ENCODE data around the gene CLDND2. TPM values are rescaled to one million over a fixed set of nuclear protein-coding genes. Genes with fewer than 3 reads are reported as not detected.

Gene CLDND2
- total RNA-seq, 5 donors from 2014 or later (not counting 1 experiment from before 2014, with no cell fraction given) = 2.0 to 8.5 (median 5.8) TPM

GRCh38 chr19:51331193-51331592, 37.6 kb downstream of the CLDND2 start:
- DNase-seq = no peak
- H3K27ac Mint-ChIP-seq = no peak overlapping the region
- H3K4me1 Mint-ChIP-seq = peaks cover 6 to 7% (median 7%) of the 10 kb centered on the region in 3 donors
- H3K4me3 ChIP-seq (ENCODE audit: control insufficient read depth in 1 of 2, extremely low read depth in 1 of 2, low read length in 1 of 2) = no peak overlapping the region
- H3K36me3 Mint-ChIP-seq = peaks cover 3% of the 10 kb centered on the region
- H3K9me3 ChIP-seq = no peaks in the 10 kb centered on the region
- no peak for ATAC-seq (replicated peaks in 1 of 4)
- CTCF ChIA-PET = no interaction called here
- POLR2A ChIA-PET = no interaction called here
- WGBS (ENCODE audit: insufficient coverage) = 62% methylated on average over 3 of the region's 3 CpGs
- peaks cover 0 to 50% of the 10 kb centered on the region in 2 experiments for H3K27me3 ChIP-seq (replicated peaks in 1 of 2; ENCODE audit: control insufficient read depth in 2 of 2, extremely low read depth in 1 of 2, insufficient read depth in 2 of 2, low read length in 1 of 2)
- H3K27me3 Mint-ChIP-seq = peaks cover 43 to 45% of the 10 kb centered on the region in 2 donors
- H3K4me1 ChIP-seq (ENCODE audit: control insufficient read depth in 1 of 2, extremely low read depth in 1 of 2, insufficient read depth in 2 of 2, low read length in 2 of 2) = peaks cover 0 to 15% of the 10 kb centered on the region in 2 experiments
- no peak overlapping the region for H3K27ac ChIP-seq (ENCODE audit: low read length)
- H3K36me3 ChIP-seq (ENCODE audit: control insufficient read depth in 2 of 2, extremely low read depth in 1 of 2, insufficient read depth in 1 of 2, low read length in 1 of 2) = no peaks in the 10 kb centered on the region
- H3K9me3 Mint-ChIP-seq = peaks cover 0 to 4% (median 0%) of the 10 kb centered on the region in 3 donors
- H3K4me3 Mint-ChIP-seq = no peak overlapping the region

GRCh38 chr19:51330366-51330765, 38.4 kb downstream of the CLDND2 start:
- POLR2A ChIA-PET = no interaction called here
- 81% methylated on average over 3 of the region's 4 CpGs for WGBS (ENCODE audit: insufficient coverage)
- CTCF ChIA-PET = no interaction called here
- Histone ChIP-seq H3K4me1 (ENCODE audit: control insufficient read depth in 1 of 2, extremely low read depth in 1 of 2, insufficient read depth in 2 of 2, low read length in 2 of 2) (peaks cover 0 to 15% of the 10 kb centered on the region in 2 experiments), H3K27me3 (replicated peaks in 1 of 2; ENCODE audit: control insufficient read depth in 2 of 2, extremely low read depth in 1 of 2, insufficient read depth in 2 of 2, low read length in 1 of 2) (peaks cover 0 to 58% of the 10 kb centered on the region in 2 experiments), H3K36me3 (ENCODE audit: control insufficient read depth in 2 of 2, extremely low read depth in 1 of 2, insufficient read depth in 1 of 2, low read length in 1 of 2) (no peaks in the 10 kb centered on the region), H3K27ac (ENCODE audit: low read length) (no peak overlapping the region), H3K9me3 (no peaks in the 10 kb centered on the region), H3K4me3 (ENCODE audit: control insufficient read depth in 1 of 2, extremely low read depth in 1 of 2, low read length in 1 of 2) (no peak overlapping the region)
- Mint-ChIP-seq H3K9me3 (peaks cover 0 to 4% (median 0%) of the 10 kb centered on the region in 3 donors), H3K36me3 (peaks cover 3% of the 10 kb centered on the region), H3K4me3 (no peak overlapping the region), H3K4me1 (peaks cover 6 to 7% (median 7%) of the 10 kb centered on the region in 3 donors), H3K27me3 (peaks cover 51 to 53% of the 10 kb centered on the region in 2 donors), H3K27ac (no peak overlapping the region)
- DNase-seq (no peak), ATAC-seq (replicated peaks in 1 of 4) (no peak)

- Histone ChIP-seq H3K4me3 (ENCODE audit: control insufficient read depth in 1 of 2, extremely low read depth in 1 of 2, low read length in 1 of 2) (no peak overlapping the region), H3K27ac (ENCODE audit: low read length) (no peak overlapping the region), H3K36me3 (ENCODE audit: control insufficient read depth in 2 of 2, extremely low read depth in 1 of 2, insufficient read depth in 1 of 2, low read length in 1 of 2) (no peaks in the 10 kb centered on the region), H3K4me1 (ENCODE audit: control insufficient read depth in 1 of 2, extremely low read depth in 1 of 2, insufficient read depth in 2 of 2, low read length in 2 of 2) (peaks cover 0 to 15% of the 10 kb centered on the region in 2 experiments), H3K27me3 (replicated peaks in 1 of 2; ENCODE audit: control insufficient read depth in 2 of 2, extremely low read depth in 1 of 2, insufficient read depth in 2 of 2, low read length in 1 of 2) (peaks cover 0 to 65% of the 10 kb centered on the region in 2 experiments), H3K9me3 (no peaks in the 10 kb centered on the region)
- POLR2A ChIA-PET = no interaction called here
- 79% methylated on average over 4 of the region's 5 CpGs for WGBS (ENCODE audit: insufficient coverage)
- H3K27ac Mint-ChIP-seq = no peak overlapping the region
- H3K27me3 Mint-ChIP-seq = peaks cover 48 to 57% of the 10 kb centered on the region in 2 donors
- H3K4me3 Mint-ChIP-seq = no peak overlapping the region
- ATAC-seq (replicated peaks in 1 of 4) (no peak), DNase-seq (no peak)
- peaks cover 0 to 4% (median 0%) of the 10 kb centered on the region in 3 donors for H3K9me3 Mint-ChIP-seq
- H3K36me3 Mint-ChIP-seq = peaks cover 3% of the 10 kb centered on the region
- CTCF ChIA-PET = interaction anchor here in 1 of 2 donors (0.8 kb wide), 1 partner anchor 12 kb away, joined by 3 read pairs; no protein-coding TSS in a partner anchor
- H3K4me1 Mint-ChIP-seq = peaks cover 6 to 7% (median 7%) of the 10 kb centered on the region in 3 donors
These were observed 39.4 kb downstream of the CLDND2 start for GRCh38 chr19:51329411-51329810.

GRCh38 chr19:51327066-51328001, 41.5 kb downstream of the CLDND2 start:
- Mint-ChIP-seq H3K36me3 (peaks cover 3% of the 10 kb centered on the region), H3K27ac (no peak overlapping the region), H3K9me3 (peaks cover 0 to 4% (median 0%) of the 10 kb centered on the region in 3 donors), H3K4me1 (peaks cover 6 to 7% (median 7%) of the 10 kb centered on the region in 3 donors), H3K4me3 (peak overlapping the region in 2 of 3 donors; percentile 55 to 59), H3K27me3 (peaks cover 60 to 77% of the 10 kb centered on the region in 2 donors)
- Histone ChIP-seq H3K27me3 (replicated peaks in 1 of 2; ENCODE audit: control insufficient read depth in 2 of 2, extremely low read depth in 1 of 2, insufficient read depth in 2 of 2, low read length in 1 of 2) (peaks cover 0 to 67% of the 10 kb centered on the region in 2 experiments), H3K4me1 (ENCODE audit: control insufficient read depth in 1 of 2, extremely low read depth in 1 of 2, insufficient read depth in 2 of 2, low read length in 2 of 2) (peaks cover 0 to 15% of the 10 kb centered on the region in 2 experiments), H3K4me3 (ENCODE audit: control insufficient read depth in 1 of 2, extremely low read depth in 1 of 2, low read length in 1 of 2) (peak overlapping the region in 1 of 2 donors; percentile 40), H3K9me3 (no peaks in the 10 kb centered on the region), H3K36me3 (ENCODE audit: control insufficient read depth in 2 of 2, extremely low read depth in 1 of 2, insufficient read depth in 1 of 2, low read length in 1 of 2) (no peaks in the 10 kb centered on the region), H3K27ac (ENCODE audit: low read length) (no peak overlapping the region)
- WGBS (ENCODE audit: insufficient coverage) = 9% methylated on average over 53 of the region's 75 CpGs
- ATAC-seq (replicated peaks in 1 of 4) = peak; percentile 61 to 86 (median 70)
- CTCF ChIA-PET = no interaction called here
- POLR2A ChIA-PET = no interaction called here
- peak in 30 of 35 experiments; percentile 18 to 59 (median 33) for DNase-seq

- Mint-ChIP-seq H3K4me3 (peak overlapping the region in 1 of 3 donors; percentile 59), H3K27me3 (peaks cover 54 to 72% of the 10 kb centered on the region in 2 donors), H3K36me3 (peaks cover 3% of the 10 kb centered on the region), H3K27ac (peak overlapping the region in 1 of 2 donors; percentile 27), H3K4me1 (peaks cover 6 to 7% (median 7%) of the 10 kb centered on the region in 3 donors), H3K9me3 (peaks cover 0 to 4% (median 0%) of the 10 kb centered on the region in 3 donors)
- H3K9me3 ChIP-seq = no peaks in the 10 kb centered on the region
- ATAC-seq (replicated peaks in 1 of 4) = no peak
- 18% methylated on average over 20 of the region's 36 CpGs for WGBS (ENCODE audit: insufficient coverage)
- H3K36me3 ChIP-seq (ENCODE audit: control insufficient read depth in 2 of 2, extremely low read depth in 1 of 2, insufficient read depth in 1 of 2, low read length in 1 of 2) = no peaks in the 10 kb centered on the region
- H3K4me3 ChIP-seq (ENCODE audit: control insufficient read depth in 1 of 2, extremely low read depth in 1 of 2, low read length in 1 of 2) = no peak overlapping the region
- no peak for DNase-seq
- ChIA-PET POLR2A (no interaction called here), CTCF (no interaction called here)
- peaks cover 0 to 73% of the 10 kb centered on the region in 2 experiments for H3K27me3 ChIP-seq (replicated peaks in 1 of 2; ENCODE audit: control insufficient read depth in 2 of 2, extremely low read depth in 1 of 2, insufficient read depth in 2 of 2, low read length in 1 of 2)
- H3K27ac ChIP-seq (ENCODE audit: low read length) = no peak overlapping the region
- peaks cover 0 to 15% of the 10 kb centered on the region in 2 experiments for H3K4me1 ChIP-seq (ENCODE audit: control insufficient read depth in 1 of 2, extremely low read depth in 1 of 2, insufficient read depth in 2 of 2, low read length in 2 of 2)
These were observed 42.4 kb downstream of the CLDND2 start for GRCh38 chr19:51326216-51327065.
